Chondrocyte (in vitro differentiated cells): Measurements from ENCODE around the gene NDST4. TPM values are rescaled to one million over a fixed set of nuclear protein-coding genes. Genes with fewer than 3 reads are reported as not detected.

ENCODE experiments used
- DNase-seq: peaks from one replicate; pipeline ENCODE4 v3.0.0; 2021; ENCODE audit warnings: mixed read lengths, low spot score
- H3K27ac Mint-ChIP-seq: one replicate; pipeline ENCODE4 v1.8.0; 2021; ENCODE audit warnings: mild to moderate bottlenecking, moderate library complexity, mixed read lengths; ENCODE audit not compliant: unreplicated experiment
- H3K27me3 Mint-ChIP-seq: 2 replicates; pipeline ENCODE4 v1.8.0; 2021; ENCODE audit warnings: low read depth, mixed read lengths
- H3K36me3 Mint-ChIP-seq: 2 replicates; pipeline ENCODE4 v1.8.0; 2021; ENCODE audit warnings: low read depth, mixed read lengths
- H3K4me1 Mint-ChIP-seq: 2 replicates; pipeline ENCODE4 v1.8.0; 2021; ENCODE audit warnings: low read depth, mild to moderate bottlenecking, mixed read lengths
- H3K4me3 Mint-ChIP-seq: one replicate; pipeline ENCODE4 v1.8.0; 2021; ENCODE audit warnings: mild to moderate bottlenecking, moderate library complexity, mixed read lengths; ENCODE audit not compliant: unreplicated experiment
- H3K9me3 Mint-ChIP-seq: 2 replicates; pipeline ENCODE4 v1.8.0; 2021; ENCODE audit warnings: low read depth, mixed read lengths
- CTCF ChIP-seq: fragments of 200-600 bp; sonication (generic); IDR thresholded peaks from 2 replicates; pipeline ENCODE4 v1.5.0; 2021; ENCODE audit warnings: antibody characterized with exemption, mild to moderate bottlenecking, moderate library complexity
- total RNA-seq: library from RNA; stranded (reverse); gene quantifications from 3 replicates; pipeline ENCODE4 v1.2.1, GENCODE V29; 2021

Gene NDST4
- total RNA-seq, 1 donor from 2014 or later = not detected

DNA sequence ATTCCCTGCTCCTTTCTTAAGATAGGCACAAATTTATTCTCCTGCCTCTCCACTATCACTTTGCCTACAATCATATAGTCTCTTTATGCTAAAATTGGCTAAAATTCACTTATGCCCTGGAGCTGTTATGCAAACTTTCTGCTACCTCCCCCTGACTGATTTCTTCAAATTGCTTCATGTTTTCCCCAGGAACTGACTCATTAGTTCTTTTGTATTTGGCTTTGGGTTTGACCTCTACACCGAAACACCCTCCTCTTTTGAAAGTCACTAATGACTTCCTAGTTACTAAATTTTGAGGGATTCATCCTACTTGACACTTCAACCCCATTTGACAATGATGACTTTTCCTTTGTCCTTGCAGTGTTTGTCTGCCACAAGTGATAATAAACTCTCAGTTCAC is 222.6 kb downstream of the NDST4 start:
- no peak overlapping the region for H3K4me3 Mint-ChIP-seq
- H3K9me3 Mint-ChIP-seq = peaks cover 13% of the 10 kb centered on the region
- no peak for DNase-seq
- H3K36me3 Mint-ChIP-seq = peaks cover 2% of the 10 kb centered on the region
- no peaks in the 10 kb centered on the region for H3K27me3 Mint-ChIP-seq
- H3K4me1 Mint-ChIP-seq = peaks cover 5% of the 10 kb centered on the region
- no peak for TF ChIP-seq CTCF
- no peak overlapping the region for H3K27ac Mint-ChIP-seq

- TF ChIP-seq CTCF = no peak
- H3K36me3 Mint-ChIP-seq = no peaks in the 10 kb centered on the region
- no peak overlapping the region for H3K4me3 Mint-ChIP-seq
- H3K4me1 Mint-ChIP-seq = peaks cover 9% of the 10 kb centered on the region
- H3K9me3 Mint-ChIP-seq = no peaks in the 10 kb centered on the region
- H3K27ac Mint-ChIP-seq = no peak overlapping the region
- H3K27me3 Mint-ChIP-seq = no peaks in the 10 kb centered on the region
- no peak for DNase-seq
Measured at GRCh38 chr4:114886761-114887160, 226.7 kb downstream of the NDST4 start.

DNA sequence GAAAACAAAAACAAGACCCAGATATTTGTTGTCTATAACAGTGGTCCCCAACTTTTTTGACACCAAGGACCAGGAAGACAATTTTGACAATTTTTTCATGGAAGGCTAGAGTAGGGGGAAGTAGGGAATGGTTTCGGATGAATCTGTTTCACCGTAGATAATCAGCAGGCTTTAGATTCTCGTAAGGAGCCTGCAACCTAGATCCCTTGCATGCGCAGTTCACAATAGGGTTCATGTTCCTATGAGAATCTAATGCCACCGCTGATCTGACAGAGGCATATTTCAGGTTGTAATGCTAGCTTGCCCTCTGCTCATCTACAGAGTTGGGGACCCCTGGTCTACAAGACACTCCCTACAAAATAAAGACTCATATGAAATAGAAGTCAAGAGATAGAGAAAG is 229.8 kb downstream of the NDST4 start:
- Mint-ChIP-seq H3K4me1 (peaks cover 4% of the 10 kb centered on the region), H3K27ac (no peak overlapping the region)
- TF ChIP-seq CTCF = no peak

DNA sequence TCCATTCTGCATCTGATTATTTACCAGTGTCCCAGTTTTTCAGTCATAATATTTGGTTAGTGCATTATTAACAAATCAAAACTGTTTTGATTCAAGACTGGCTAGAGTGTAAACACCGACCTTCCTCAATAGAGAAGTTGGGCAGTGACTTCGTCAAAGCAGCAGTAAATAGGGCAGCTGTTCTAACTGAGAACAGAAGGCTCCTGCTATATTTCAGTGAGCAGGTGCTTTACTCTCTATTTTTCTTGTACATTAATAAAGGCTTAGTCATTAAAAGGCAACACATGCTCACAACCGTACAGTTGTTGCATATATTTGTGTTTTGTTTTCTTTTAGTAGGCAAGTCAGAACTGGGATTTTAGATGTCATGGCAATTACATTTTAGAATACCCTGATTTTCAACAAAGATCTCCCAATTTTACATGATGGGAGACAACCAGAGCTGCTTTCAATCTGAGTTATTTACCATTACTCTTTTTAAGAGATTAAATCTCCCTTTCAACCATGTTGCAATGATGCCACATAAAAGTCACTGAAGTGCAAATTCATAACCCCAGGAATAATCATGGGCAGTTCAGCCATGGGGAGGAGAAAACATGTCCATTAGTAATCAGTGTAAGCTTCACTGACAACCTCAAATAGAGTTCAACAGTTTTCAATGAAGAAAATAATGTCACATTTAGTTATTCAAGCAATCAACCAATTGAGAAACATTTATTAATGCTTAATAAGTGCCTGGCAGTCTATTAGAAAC is 233.3 kb downstream of the NDST4 start:
- no peak for DNase-seq
- H3K4me3 Mint-ChIP-seq = no peak overlapping the region
- no peaks in the 10 kb centered on the region for H3K9me3 Mint-ChIP-seq
- peaks cover 13% of the 10 kb centered on the region for H3K4me1 Mint-ChIP-seq
- H3K36me3 Mint-ChIP-seq = no peaks in the 10 kb centered on the region
- no peak for TF ChIP-seq CTCF
- H3K27me3 Mint-ChIP-seq = no peaks in the 10 kb centered on the region
- no peak overlapping the region for H3K27ac Mint-ChIP-seq

More for the DNA sequence above, 229.8 kb downstream of the NDST4 start:
- no peaks in the 10 kb centered on the region for H3K36me3 Mint-ChIP-seq
- no peak for DNase-seq
- no peaks in the 10 kb centered on the region for H3K27me3 Mint-ChIP-seq
- no peak overlapping the region for H3K4me3 Mint-ChIP-seq
- H3K9me3 Mint-ChIP-seq = no peaks in the 10 kb centered on the region

DNA sequence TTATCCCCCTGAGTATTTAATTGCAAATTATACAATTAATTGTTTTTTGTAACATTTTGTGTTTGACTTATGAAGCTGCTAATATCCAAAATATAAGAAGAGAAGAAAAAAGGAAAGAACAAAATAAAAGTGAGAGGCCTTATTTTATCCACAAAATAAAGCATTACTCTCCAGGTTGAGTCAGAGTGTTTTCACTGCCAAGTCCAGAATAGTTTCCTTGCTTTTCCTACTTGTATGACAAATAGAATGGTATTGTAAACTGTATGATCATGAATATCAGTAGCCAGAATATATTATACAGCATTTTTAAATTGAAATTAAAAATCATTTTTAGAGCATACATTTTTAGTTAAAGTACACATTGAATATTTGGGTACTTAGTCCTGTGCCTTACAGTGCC is 237.8 kb downstream of the NDST4 start:
- no peak overlapping the region for H3K27ac Mint-ChIP-seq
- H3K27me3 Mint-ChIP-seq = no peaks in the 10 kb centered on the region
- no peaks in the 10 kb centered on the region for H3K9me3 Mint-ChIP-seq
- H3K36me3 Mint-ChIP-seq = no peaks in the 10 kb centered on the region
- no peak for DNase-seq
- no peak for TF ChIP-seq CTCF
- H3K4me3 Mint-ChIP-seq = no peak overlapping the region
- peaks cover 11% of the 10 kb centered on the region for H3K4me1 Mint-ChIP-seq
